ENCODE measurements around the gene TCF4. TPM values are rescaled to one million over a fixed set of nuclear protein-coding genes. Genes with fewer than 3 reads are reported as not detected.

Gene TCF4
- polyA plus RNA-seq, 1 of the 3 experiments (the other 2 are of a cell fraction): 39.1 TPM

- TF ChIP-seq REST (IDR thresholded peaks at IDR 0.05; ENCODE audit: low read depth, low read length): no peak
- no peak for TF ChIP-seq ZBTB33 (IDR thresholded peaks at IDR 0.05; ENCODE audit: borderline replicate concordance, low read depth)
Observed at GRCh38 chr18:55603775-55604174, 15.8 kb upstream of the TCF4 start (continued).

- H3K27me3 ChIP-seq (ENCODE audit: insufficient read depth): no peaks in the 10 kb centered on the region
- H4K20me1 ChIP-seq (ENCODE audit: insufficient read depth): no peaks in the 10 kb centered on the region
- H3K4me2 ChIP-seq: no peak overlapping the region
- 94% methylated on average over 2 of the region's 2 CpGs for WGBS (ENCODE audit: low lambda C conversion rate)
- H3K4me1 ChIP-seq (ENCODE audit: control insufficient read depth in 1 of 2, insufficient read depth in 2 of 2, low read depth in 1 of 2, low read length in 1 of 2): peaks cover 0 to 5% of the 10 kb centered on the region in 2 experiments; a peak in 2 of 4 replicates
- peaks cover 7% of the 10 kb centered on the region for H3F3A ChIP-seq (replicated peaks; ENCODE audit: insufficient read depth)
- CTCF ChIA-PET: interaction anchor here (1.1 kb wide), 1 partner anchor 179 kb away, joined by 4 read pairs; no protein-coding TSS in a partner anchor
- no peak overlapping the region for H2AFZ ChIP-seq (ENCODE audit: low read depth)
- POLR2A ChIA-PET: no interaction called here
- H3K9me3 ChIP-seq: no peaks in the 10 kb centered on the region
- H3K36me3 ChIP-seq (replicated peaks in 1 of 2; ENCODE audit: control insufficient read depth in 1 of 2, insufficient read depth in 2 of 2, low read length in 1 of 2): no peaks in the 10 kb centered on the region
- TF ChIP-seq FOXJ3 (CRISPR knock-in tag; IDR thresholded peaks at IDR 0.05): no peak
- TF ChIP-seq SIN3A (IDR thresholded peaks at IDR 0.05; ENCODE audit: borderline replicate concordance, low read depth, low read length): no peak
- no peak for TF ChIP-seq PBX3 (IDR thresholded peaks at IDR 0.05)
- no peak for TF ChIP-seq NFIC (IDR thresholded peaks at IDR 0.05; ENCODE audit: borderline replicate concordance)
- TF ChIP-seq RXRA (IDR thresholded peaks at IDR 0.05; ENCODE audit: borderline replicate concordance, low read depth): no peak
- no peak for TF ChIP-seq CTCF (IDR thresholded peaks at IDR 0.05)
- TF ChIP-seq POLR2AphosphoS5 (IDR thresholded peaks at IDR 0.05; ENCODE audit: low read depth, low read length): no peak
- TF ChIP-seq MEF2A (IDR thresholded peaks at IDR 0.05; ENCODE audit: borderline replicate concordance, low read depth): no peak
- no peak for TF ChIP-seq RAD21 (IDR thresholded peaks at IDR 0.05; ENCODE audit: low read length)
- TF ChIP-seq TAF1 (IDR thresholded peaks at IDR 0.05; ENCODE audit: borderline replicate concordance, low read depth, low read length): no peak
- no peak for TF ChIP-seq ZBTB33 (IDR thresholded peaks at IDR 0.05; ENCODE audit: borderline replicate concordance, low read depth)
- TF ChIP-seq MXI1 (IDR thresholded peaks at IDR 0.05; ENCODE audit: low read depth, low read length): no peak
- no peak for TF ChIP-seq IRF3 (IDR thresholded peaks at IDR 0.05; ENCODE audit: low read depth, low read length)
- TF ChIP-seq JUND (IDR thresholded peaks at IDR 0.05): no peak
- DNase-seq: no peak
- no peak overlapping the region for H3K4me3 ChIP-seq (ENCODE audit: low read depth in 2 of 2, low read length in 1 of 2)
- peaks cover 7% of the 10 kb centered on the region for H3K79me2 ChIP-seq (ENCODE audit: insufficient read depth)
- H3K9me2 ChIP-seq: no peaks in the 10 kb centered on the region
- no peak overlapping the region for H3K27ac ChIP-seq (ENCODE audit: low read depth in 2 of 2, low read length in 1 of 2)
- H3K9ac ChIP-seq: no peak overlapping the region
Observed at GRCh38 chr18:55593888-55594287, 5.9 kb upstream of the TCF4 start.
